Cardiac muscle cell (in vitro differentiated cells and primary cell): ENCODE results near the gene PBRM1. TPM values are rescaled to one million over a fixed set of nuclear protein-coding genes. Genes with fewer than 3 reads are reported as not detected.

Source experiments
- DNase-seq, 2 donors: peaks; one replicate each; pipeline versions ENCODE4 v3.0.0 to v3.0.0-alpha.2; 2010 to 2017; ENCODE audit warnings: low read depth in 1 of 2, low spot score in 1 of 2
- H3K27ac ChIP-seq: fragments of 200-600 bp; sonication (generic); 2 replicates; pipeline ENCODE4 v1.5.1; 2016
- H3K27me3 ChIP-seq: fragments of 200-600 bp; sonication (generic); 2 replicates; pipeline ENCODE4 v1.6.0; 2016; ENCODE audit warnings: control low read depth
- H3K36me3 ChIP-seq: fragments of 200-600 bp; sonication (generic); 2 replicates; pipeline ENCODE4 v1.5.1; 2016; ENCODE audit warnings: control low read depth
- H3K4me1 ChIP-seq: fragments of 200-600 bp; sonication (generic); 2 replicates; pipeline ENCODE4 v1.8.1; 2017; ENCODE audit warnings: low read depth, mild to moderate bottlenecking, mixed run types
- H3K4me3 ChIP-seq: fragments of 200-600 bp; sonication (generic); 2 replicates; pipeline ENCODE4 v1.5.1; 2016; ENCODE audit warnings: mild to moderate bottlenecking
- H3K9me3 ChIP-seq: fragments of 200-600 bp; sonication (generic); 2 replicates; pipeline ENCODE4 v1.5.1; 2017; ENCODE audit warnings: low read depth, mild to moderate bottlenecking, control low read depth
- polyA plus RNA-seq: library from polyadenylated mRNA; unstranded; fragments of >200 nt; fragmentation: Nextera tagmentation; extraction: Ambion mirVana; gene quantifications from 2 replicates; pipeline ENCODE4 v1.2.1, GENCODE V29; 2016
- total RNA-seq: library from RNA; depleted of rRNA; stranded (reverse); fragments of >200 nt; gene quantifications from 2 replicates; pipeline ENCODE4 v1.2.3, GENCODE V29; 2016
- TF ChIP-seq, protein P1 (sequence below): IDR thresholded peaks from 2 replicates; pipeline ENCODE4 v1.5.1; 2012; ENCODE audit warnings: low read depth, mild to moderate bottlenecking, low read length

PBRM1 gene
- total and polyA plus RNA-seq, 2 experiments from 2014 or later: 64.0 to 76.2 TPM

DNA sequence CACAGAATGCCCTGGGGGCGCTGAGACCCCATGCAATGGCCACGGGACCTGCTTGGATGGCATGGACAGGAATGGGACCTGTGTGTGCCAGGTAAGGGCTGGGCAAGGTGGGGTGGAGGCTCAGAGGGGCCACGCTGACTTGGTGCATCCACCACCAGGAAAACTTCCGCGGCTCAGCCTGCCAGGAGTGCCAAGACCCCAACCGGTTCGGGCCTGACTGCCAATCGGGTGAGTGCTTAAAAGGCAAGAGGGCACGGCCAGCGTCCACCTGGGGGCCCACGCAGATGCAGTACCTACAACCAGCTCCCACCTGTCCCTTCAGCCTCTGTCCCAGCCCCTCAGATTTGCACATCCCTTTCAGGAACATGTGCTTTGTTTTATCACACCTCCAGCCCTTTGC lies 183.7 kb downstream of the PBRM1 start:
- Histone ChIP-seq H3K9me3 (no peaks in the 10 kb centered on the region), H3K27ac (no peak overlapping the region), H3K27me3 (no peaks in the 10 kb centered on the region), H3K4me3 (no peak overlapping the region), H3K36me3 (no peaks in the 10 kb centered on the region), H3K4me1 (no peaks in the 10 kb centered on the region)
- DNase-seq: no peak
- TF ChIP-seq, protein P1, sequence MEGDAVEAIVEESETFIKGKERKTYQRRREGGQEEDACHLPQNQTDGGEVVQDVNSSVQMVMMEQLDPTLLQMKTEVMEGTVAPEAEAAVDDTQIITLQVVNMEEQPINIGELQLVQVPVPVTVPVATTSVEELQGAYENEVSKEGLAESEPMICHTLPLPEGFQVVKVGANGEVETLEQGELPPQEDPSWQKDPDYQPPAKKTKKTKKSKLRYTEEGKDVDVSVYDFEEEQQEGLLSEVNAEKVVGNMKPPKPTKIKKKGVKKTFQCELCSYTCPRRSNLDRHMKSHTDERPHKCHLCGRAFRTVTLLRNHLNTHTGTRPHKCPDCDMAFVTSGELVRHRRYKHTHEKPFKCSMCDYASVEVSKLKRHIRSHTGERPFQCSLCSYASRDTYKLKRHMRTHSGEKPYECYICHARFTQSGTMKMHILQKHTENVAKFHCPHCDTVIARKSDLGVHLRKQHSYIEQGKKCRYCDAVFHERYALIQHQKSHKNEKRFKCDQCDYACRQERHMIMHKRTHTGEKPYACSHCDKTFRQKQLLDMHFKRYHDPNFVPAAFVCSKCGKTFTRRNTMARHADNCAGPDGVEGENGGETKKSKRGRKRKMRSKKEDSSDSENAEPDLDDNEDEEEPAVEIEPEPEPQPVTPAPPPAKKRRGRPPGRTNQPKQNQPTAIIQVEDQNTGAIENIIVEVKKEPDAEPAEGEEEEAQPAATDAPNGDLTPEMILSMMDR: no peak

DNA sequence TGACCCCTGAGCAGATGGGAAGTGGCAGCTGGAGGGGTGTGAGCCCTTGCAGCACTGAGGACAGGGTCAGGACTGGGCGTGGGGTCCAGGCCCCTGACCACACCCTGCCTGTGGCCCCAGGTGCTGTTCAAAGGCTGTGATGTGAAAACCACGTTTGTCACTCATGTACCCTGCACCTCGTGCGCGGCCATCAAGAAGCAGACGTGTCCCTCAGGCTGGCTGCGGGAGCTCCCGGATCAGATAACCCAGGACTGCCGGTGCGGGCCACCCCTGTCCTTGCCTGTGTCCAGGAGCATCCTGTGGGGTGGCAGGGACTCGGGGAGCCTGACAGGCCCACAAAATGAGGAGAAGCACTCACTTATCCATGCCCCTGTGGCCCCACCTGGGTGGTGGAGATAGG lies 184.7 kb downstream of the PBRM1 start:
- no peaks in the 10 kb centered on the region for H3K4me1 ChIP-seq
- TF ChIP-seq, protein P1: no peak
- H3K9me3 ChIP-seq: no peaks in the 10 kb centered on the region
- no peaks in the 10 kb centered on the region for H3K36me3 ChIP-seq
- no peak overlapping the region for H3K27ac ChIP-seq
- no peaks in the 10 kb centered on the region for H3K27me3 ChIP-seq
- DNase-seq: no peak
- no peak overlapping the region for H3K4me3 ChIP-seq

DNA sequence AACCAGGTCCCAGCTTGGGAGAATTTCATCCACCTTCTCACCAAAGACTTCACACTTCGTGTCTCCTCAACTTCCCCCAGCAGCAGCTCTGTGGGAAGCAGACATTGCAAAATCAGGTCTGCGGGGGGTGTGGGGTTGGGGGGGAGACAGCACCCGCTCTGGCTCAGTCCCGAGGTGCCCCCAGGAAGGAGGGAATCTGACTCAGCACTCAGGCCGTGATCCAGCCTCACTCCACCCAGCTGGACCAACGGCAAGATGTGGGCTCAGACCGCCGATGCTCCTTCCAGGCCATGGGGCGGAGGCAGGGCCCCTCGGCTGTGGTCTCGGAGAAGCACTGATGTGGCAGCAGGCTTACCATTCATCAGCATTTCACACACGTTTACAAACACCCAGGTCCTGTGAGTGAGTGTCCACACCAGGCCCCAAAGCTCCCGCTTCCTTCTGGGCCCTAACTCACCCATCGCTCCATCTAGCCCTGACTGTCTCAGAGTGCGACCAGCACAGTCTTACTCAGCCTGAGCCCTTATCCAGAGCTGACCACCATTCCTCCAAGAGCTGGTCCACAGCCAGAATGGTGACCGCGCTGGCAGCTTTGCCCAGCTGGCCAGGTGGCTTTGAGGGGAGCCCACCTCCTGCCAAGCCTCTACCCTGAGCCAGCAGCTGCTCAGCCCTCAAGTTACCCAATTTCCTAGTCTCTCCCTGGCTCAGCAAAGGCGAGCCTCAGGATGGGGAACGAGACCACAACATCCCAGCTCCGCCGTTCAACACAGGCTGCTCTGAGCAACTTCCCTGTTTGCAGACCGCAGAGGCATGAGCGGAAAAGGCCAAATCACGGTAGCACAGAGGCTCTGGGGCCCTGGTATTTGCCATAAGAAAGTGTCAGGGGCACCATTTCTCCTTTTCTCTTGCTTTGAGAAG lies 187.3 kb downstream of the PBRM1 start:
- Histone ChIP-seq H3K4me3 (no peak overlapping the region), H3K36me3 (peaks cover under 1% of the 10 kb centered on the region), H3K9me3 (no peaks in the 10 kb centered on the region), H3K27me3 (no peaks in the 10 kb centered on the region), H3K27ac (no peak overlapping the region), H3K4me1 (no peaks in the 10 kb centered on the region)
- DNase-seq: peak in 1 of 2 donors; percentile 94
- TF ChIP-seq, protein P1: no peak

DNA sequence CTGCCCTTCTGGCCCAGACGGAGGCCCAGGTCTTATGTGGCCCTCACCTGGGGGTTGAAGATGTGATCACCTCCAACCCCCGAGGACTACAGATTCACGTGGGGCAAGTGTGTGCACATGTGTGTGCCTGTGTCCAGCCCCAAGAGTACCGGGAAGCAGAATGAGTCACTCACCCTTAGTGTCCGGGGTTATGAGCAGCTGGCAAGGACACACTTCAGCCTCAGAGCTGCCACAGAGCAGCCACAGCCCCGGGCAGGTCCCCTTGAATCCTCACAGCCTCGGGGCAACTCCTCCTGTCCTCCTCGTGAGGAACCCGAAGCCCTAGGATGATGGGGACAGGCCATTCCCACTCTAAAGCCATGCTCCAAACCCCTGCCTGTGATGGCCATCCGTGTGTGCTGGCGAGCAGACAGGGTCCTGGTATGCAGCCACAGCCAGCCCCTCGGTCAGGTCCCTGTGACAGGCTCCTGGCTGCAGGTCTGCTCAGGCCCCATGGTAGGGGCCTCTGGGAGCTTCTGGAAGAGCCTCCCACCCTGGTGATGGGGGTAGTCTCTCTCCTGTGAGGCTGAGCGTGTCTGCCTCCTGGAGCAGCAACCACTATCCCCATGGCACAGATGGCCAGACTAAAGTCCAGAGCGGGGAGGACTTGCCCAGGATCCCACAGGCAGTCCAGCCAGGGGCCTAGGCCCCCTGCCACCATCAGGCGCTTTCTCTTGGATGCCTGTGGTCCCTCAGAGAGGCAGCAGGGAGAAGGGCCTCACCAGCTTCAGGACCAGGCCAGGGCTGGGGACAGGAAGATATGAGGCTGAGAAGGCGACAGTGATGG lies 189.7 kb downstream of the PBRM1 start:
- TF ChIP-seq, protein P1: no peak
- Histone ChIP-seq H3K9me3 (no peaks in the 10 kb centered on the region), H3K27ac (no peak overlapping the region), H3K27me3 (no peaks in the 10 kb centered on the region), H3K4me1 (no peaks in the 10 kb centered on the region), H3K4me3 (no peak overlapping the region), H3K36me3 (peaks cover 24% of the 10 kb centered on the region)
- DNase-seq: peak in 1 of 2 donors; percentile 60

Other genes starting within 250 kb of the PBRM1 start
- 6.5 and 13.6 TPM in 2 replicates for gene SEMA3G, start 240.8 kb downstream of the PBRM1 start, total RNA-seq
- 3.2 and 3.4 TPM in 2 replicates for gene SEMA3G, start 240.8 kb downstream of the PBRM1 start, polyA plus RNA-seq
- gene TNNC1, start 231.9 kb downstream of the PBRM1 start, total RNA-seq: 1,875 and 4,623 TPM in 2 replicates
- 1,312 and 3,313 TPM in 2 replicates for gene TNNC1, start 231.9 kb downstream of the PBRM1 start, polyA plus RNA-seq
- 131 and 205 TPM in 2 replicates for gene NISCH, start 230.3 kb downstream of the PBRM1 start, total RNA-seq
- 80.8 and 108 TPM in 2 replicates for gene NISCH, start 230.3 kb downstream of the PBRM1 start, polyA plus RNA-seq
- 0.81 and 2.2 TPM in 2 replicates for gene STAB1, start 190.6 kb downstream of the PBRM1 start, total RNA-seq
- 0.91 TPM in 1 of 2 replicates, not detected in the other for gene STAB1, start 190.6 kb downstream of the PBRM1 start, polyA plus RNA-seq
- 214 and 233 TPM in 2 replicates for gene NT5DC2, start 152.1 kb downstream of the PBRM1 start, total RNA-seq
- 113 and 120 TPM in 2 replicates for gene NT5DC2, start 152.1 kb downstream of the PBRM1 start, polyA plus RNA-seq
- gene UQCC5, start 149.3 kb downstream of the PBRM1 start, total RNA-seq: 1.0 and 23.8 TPM in 2 replicates
- 64.7 and 89.3 TPM in 2 replicates for gene UQCC5, start 149.3 kb downstream of the PBRM1 start, polyA plus RNA-seq
- 53.8 and 57.3 TPM in 2 replicates for gene GNL3, start 119 bp upstream of the PBRM1 start, total RNA-seq
- 83.2 and 92.2 TPM in 2 replicates for gene GNL3, start 119 bp upstream of the PBRM1 start, polyA plus RNA-seq
- 75.4 and 85.0 TPM in 2 replicates for gene GLT8D1, start 19.9 kb upstream of the PBRM1 start, total RNA-seq
- gene GLT8D1, start 19.9 kb upstream of the PBRM1 start, polyA plus RNA-seq: 74.2 and 75.4 TPM in 2 replicates
- 103 and 173 TPM in 2 replicates for gene SPCS1, start 20.2 kb upstream of the PBRM1 start, total RNA-seq
- 217 and 234 TPM in 2 replicates for gene SPCS1, start 20.2 kb upstream of the PBRM1 start, polyA plus RNA-seq
- gene NEK4, start 85.0 kb upstream of the PBRM1 start, total RNA-seq: 14.7 and 22.5 TPM in 2 replicates
- 11.2 and 12.4 TPM in 2 replicates for gene NEK4, start 85.0 kb upstream of the PBRM1 start, polyA plus RNA-seq
- not detected in 2 replicates for gene ITIH1, start 91.7 kb upstream of the PBRM1 start, total RNA-seq
- 0.20 TPM in 1 of 2 replicates, not detected in the other for gene ITIH1, start 91.7 kb upstream of the PBRM1 start, polyA plus RNA-seq
- gene ITIH3, start 108.9 kb upstream of the PBRM1 start, total RNA-seq: 0.06 TPM in 1 of 2 replicates, not detected in the other
- gene ITIH3, start 108.9 kb upstream of the PBRM1 start, polyA plus RNA-seq: 0.88 TPM in 1 of 2 replicates, not detected in the other
- 2.3 and 2.9 TPM in 2 replicates for gene ITIH4, start 144.8 kb upstream of the PBRM1 start, total RNA-seq
- 1.7 and 2.0 TPM in 2 replicates for gene ITIH4, start 144.8 kb upstream of the PBRM1 start, polyA plus RNA-seq
- 1.9 TPM in 1 of 2 replicates, not detected in the other for gene MUSTN1, start 149.1 kb upstream of the PBRM1 start, total RNA-seq
- gene MUSTN1, start 149.1 kb upstream of the PBRM1 start, polyA plus RNA-seq: not detected in 2 replicates
- 9.0 and 17.4 TPM in 2 replicates for gene STIMATE, start 211.6 kb upstream of the PBRM1 start, total RNA-seq
- gene STIMATE, start 211.6 kb upstream of the PBRM1 start, polyA plus RNA-seq: 4.8 and 7.3 TPM in 2 replicates